Right lobe of liver (tissue), 4 donors: ENCODE results near the gene CCDC88B.

Source experiments
- POLR2A ChIP-seq: fragments of 450-650 bp; IDR thresholded peaks from one replicate; pipeline ENCODE4 v1.6.1; 2017; ENCODE audit warnings: antibody characterized with exemption, mild to moderate bottlenecking
- TF ChIP-seq, protein P1 (sequence below), 4 donors: fragments of 200-600 bp in 3 of 4; fragments of 450-650 bp in 1 of 4; IDR thresholded peaks; one replicate each; pipeline versions ENCODE4 v1.5.1 to v1.8.0; 2016 to 2022; ENCODE audit warnings: antibody characterized with exemption in 4 of 4, mild to moderate bottlenecking in 2 of 4
- donor health status: DM: no; HTN: no; CAD: no.
- donor health status: DM: no; HTN: no; CAD: no.
- donor health status: DM: no; HTN: yes; CAD: no.

DNA sequence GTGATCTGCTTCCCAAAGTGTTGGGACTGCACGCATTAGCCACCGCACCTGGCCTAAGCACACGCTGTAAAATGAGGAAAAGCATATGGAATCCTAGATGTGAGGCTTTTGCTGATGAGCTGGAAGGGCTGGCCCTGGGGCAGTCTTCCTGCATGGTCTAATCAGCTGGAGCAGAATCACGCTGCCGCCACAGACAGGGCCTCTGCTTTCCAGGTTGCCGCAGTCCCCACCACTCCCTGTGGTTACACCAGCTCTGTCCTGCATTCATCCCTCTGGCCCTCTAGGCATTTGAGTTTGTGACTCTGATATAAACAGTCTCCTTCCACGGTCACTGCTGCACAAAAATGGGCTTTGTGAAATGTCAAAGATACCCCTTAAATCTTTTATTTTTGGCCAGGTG is 36.1 kb downstream of the CCDC88B start:
- TF ChIP-seq, protein P1, sequence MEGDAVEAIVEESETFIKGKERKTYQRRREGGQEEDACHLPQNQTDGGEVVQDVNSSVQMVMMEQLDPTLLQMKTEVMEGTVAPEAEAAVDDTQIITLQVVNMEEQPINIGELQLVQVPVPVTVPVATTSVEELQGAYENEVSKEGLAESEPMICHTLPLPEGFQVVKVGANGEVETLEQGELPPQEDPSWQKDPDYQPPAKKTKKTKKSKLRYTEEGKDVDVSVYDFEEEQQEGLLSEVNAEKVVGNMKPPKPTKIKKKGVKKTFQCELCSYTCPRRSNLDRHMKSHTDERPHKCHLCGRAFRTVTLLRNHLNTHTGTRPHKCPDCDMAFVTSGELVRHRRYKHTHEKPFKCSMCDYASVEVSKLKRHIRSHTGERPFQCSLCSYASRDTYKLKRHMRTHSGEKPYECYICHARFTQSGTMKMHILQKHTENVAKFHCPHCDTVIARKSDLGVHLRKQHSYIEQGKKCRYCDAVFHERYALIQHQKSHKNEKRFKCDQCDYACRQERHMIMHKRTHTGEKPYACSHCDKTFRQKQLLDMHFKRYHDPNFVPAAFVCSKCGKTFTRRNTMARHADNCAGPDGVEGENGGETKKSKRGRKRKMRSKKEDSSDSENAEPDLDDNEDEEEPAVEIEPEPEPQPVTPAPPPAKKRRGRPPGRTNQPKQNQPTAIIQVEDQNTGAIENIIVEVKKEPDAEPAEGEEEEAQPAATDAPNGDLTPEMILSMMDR (IDR thresholded peaks at IDR 0.05), result no peak
- no peak for TF ChIP-seq POLR2A
